ENCODE results near the gene LSP1.

DNA sequence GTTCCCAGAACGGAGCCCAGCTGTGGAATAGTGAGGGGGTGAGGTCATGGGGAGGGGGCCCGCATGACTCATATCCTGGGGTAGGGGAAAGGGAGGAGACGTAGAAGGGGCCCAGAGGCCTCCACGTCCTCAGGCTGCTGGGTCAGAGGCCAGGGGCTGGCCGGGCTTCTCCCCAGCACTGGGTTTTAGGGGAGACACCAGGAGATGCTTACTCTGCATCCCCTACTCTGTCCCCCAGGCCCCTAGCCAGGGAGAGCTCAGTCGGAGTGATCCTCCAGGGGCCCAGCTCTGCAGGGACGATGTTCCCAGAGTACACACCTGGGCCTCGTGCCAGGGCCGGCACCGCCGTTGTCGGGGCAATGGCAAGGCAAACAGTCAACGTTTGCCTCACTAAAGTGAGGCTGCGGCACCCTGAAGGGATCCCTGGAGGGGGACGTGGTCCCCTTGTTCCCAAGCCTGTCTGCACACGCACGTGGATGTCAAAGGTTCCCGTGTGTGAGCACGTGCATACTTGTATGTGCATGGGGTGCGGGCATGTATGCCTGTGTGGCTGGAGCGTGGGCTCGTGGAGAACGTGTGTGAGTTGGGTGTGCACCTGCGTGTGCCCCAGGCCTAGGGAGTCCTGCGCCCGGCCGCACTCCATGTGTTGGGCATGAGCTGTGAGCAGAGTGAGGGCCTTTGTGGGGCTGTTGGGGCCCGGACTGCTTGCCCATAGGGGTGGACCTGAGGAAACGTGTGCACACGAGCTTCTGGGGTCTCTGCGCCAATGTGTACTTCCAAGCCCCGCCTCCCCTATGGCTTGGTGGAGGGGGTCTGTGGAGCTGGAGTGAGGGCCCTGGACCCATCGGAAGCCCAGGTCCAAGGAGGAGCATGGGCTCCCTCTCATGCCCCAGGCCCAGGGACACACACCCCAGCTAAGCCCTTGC, 24.6 kb downstream of the LSP1 start:
- TF ChIP-seq, protein P1, sequence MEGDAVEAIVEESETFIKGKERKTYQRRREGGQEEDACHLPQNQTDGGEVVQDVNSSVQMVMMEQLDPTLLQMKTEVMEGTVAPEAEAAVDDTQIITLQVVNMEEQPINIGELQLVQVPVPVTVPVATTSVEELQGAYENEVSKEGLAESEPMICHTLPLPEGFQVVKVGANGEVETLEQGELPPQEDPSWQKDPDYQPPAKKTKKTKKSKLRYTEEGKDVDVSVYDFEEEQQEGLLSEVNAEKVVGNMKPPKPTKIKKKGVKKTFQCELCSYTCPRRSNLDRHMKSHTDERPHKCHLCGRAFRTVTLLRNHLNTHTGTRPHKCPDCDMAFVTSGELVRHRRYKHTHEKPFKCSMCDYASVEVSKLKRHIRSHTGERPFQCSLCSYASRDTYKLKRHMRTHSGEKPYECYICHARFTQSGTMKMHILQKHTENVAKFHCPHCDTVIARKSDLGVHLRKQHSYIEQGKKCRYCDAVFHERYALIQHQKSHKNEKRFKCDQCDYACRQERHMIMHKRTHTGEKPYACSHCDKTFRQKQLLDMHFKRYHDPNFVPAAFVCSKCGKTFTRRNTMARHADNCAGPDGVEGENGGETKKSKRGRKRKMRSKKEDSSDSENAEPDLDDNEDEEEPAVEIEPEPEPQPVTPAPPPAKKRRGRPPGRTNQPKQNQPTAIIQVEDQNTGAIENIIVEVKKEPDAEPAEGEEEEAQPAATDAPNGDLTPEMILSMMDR (conservative IDR thresholded peaks at IDR 0.05 in 1 of 2, IDR thresholded peaks at IDR 0.05 in 1 of 2; ENCODE audit: low read depth in 1 of 2, low read length in 2 of 2) = no peak
- TF ChIP-seq EZH2 (IDR thresholded peaks at IDR 0.05; ENCODE audit: low read length, missing control alignments) = no peak

All from fibroblast of lung (primary cell).